Glutamatergic neuron (in vitro differentiated cells): ENCODE results near the gene SIRT5. TPM values are rescaled to one million over a fixed set of nuclear protein-coding genes. Genes with fewer than 3 reads are reported as not detected.

Experiments used
- DNase-seq: peaks from one replicate; pipeline ENCODE4 v3.0.0; 2022
- H3K27ac Mint-ChIP-seq: one replicate; pipeline ENCODE4 v1.8.0; 2020; ENCODE audit warnings: mild to moderate bottlenecking, mixed read lengths, inconsistent platforms; ENCODE audit not compliant: unreplicated experiment
- H3K27me3 Mint-ChIP-seq: one replicate; pipeline ENCODE4 v1.8.0; 2020; ENCODE audit warnings: mild to moderate bottlenecking, moderate library complexity, mixed read lengths, inconsistent platforms; ENCODE audit not compliant: unreplicated experiment
- H3K36me3 Mint-ChIP-seq: one replicate; pipeline ENCODE4 v1.8.0; 2020; ENCODE audit warnings: mild to moderate bottlenecking, mixed read lengths, inconsistent platforms; ENCODE audit not compliant: unreplicated experiment
- H3K4me1 Mint-ChIP-seq: one replicate; pipeline ENCODE4 v1.8.0; 2020; ENCODE audit warnings: mild to moderate bottlenecking, low read depth, mixed read lengths, inconsistent platforms; ENCODE audit not compliant: unreplicated experiment
- H3K4me3 Mint-ChIP-seq: one replicate; pipeline ENCODE4 v1.8.0; 2020; ENCODE audit warnings: mild to moderate bottlenecking, mixed read lengths, inconsistent platforms; ENCODE audit not compliant: unreplicated experiment
- H3K9me3 Mint-ChIP-seq: one replicate; pipeline ENCODE4 v1.8.0; 2020; ENCODE audit warnings: mild to moderate bottlenecking, moderate library complexity, mixed read lengths, inconsistent platforms; ENCODE audit not compliant: unreplicated experiment
- CTCF ChIP-seq: fragments of 200-600 bp; sonication (generic); IDR thresholded peaks from one replicate; pipeline ENCODE4 v1.5.0; 2021; ENCODE audit not compliant: partially characterized antibody, unreplicated experiment
- total RNA-seq: library from RNA; stranded (reverse); fragmentation: NEBNext Ultra II Directional; extraction: Animal tissue kit (Norgen Biotek cat#: 25700); gene quantifications from one replicate; pipeline ENCODE4 v1.2.1, GENCODE V29; 2021; ENCODE audit not compliant: unreplicated experiment

Gene SIRT5
- total RNA-seq, 1 donor from 2014 or later, result 4.9 TPM

DNA sequence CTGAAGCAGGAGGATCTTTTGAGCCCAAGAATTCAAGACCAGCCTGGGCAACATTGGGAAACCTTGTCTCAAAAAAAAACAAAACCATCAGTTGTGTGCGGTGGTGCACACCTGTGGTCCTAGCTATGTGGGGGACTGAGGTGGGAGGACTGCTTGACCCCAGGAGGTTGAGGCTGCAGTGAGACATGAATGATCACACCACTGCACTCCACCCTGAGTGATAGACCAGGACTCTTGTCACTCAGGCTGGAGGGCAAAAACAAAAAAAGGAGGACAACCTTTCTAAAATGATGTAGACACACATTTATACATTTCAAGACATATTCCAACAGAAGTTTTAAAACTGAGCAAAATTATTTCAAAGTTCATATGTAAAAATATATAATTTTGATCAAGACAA is 85.9 kb downstream of the SIRT5 start:
- Mint-ChIP-seq H3K27ac (no peak overlapping the region), H3K9me3 (no peaks in the 10 kb centered on the region), H3K4me1 (peaks cover 11% of the 10 kb centered on the region), H3K27me3 (no peaks in the 10 kb centered on the region), H3K36me3 (no peaks in the 10 kb centered on the region), H3K4me3 (no peak overlapping the region)
- DNase-seq, result no peak
- TF ChIP-seq CTCF, result no peak

GRCh38 chr6:13660893-13661292 is 86.5 kb downstream of the SIRT5 start:
- no peak for TF ChIP-seq CTCF
- Mint-ChIP-seq H3K27me3 (no peaks in the 10 kb centered on the region), H3K4me3 (no peak overlapping the region), H3K9me3 (no peaks in the 10 kb centered on the region), H3K27ac (no peak overlapping the region), H3K36me3 (no peaks in the 10 kb centered on the region), H3K4me1 (peaks cover 15% of the 10 kb centered on the region)
- no peak for DNase-seq

- no peaks in the 10 kb centered on the region for H3K36me3 Mint-ChIP-seq
- H3K27ac Mint-ChIP-seq, result no peak overlapping the region
- H3K4me1 Mint-ChIP-seq, result peaks cover 16% of the 10 kb centered on the region
- TF ChIP-seq CTCF, result no peak
- DNase-seq, result no peak
- no peaks in the 10 kb centered on the region for H3K27me3 Mint-ChIP-seq
- H3K9me3 Mint-ChIP-seq, result no peaks in the 10 kb centered on the region
- H3K4me3 Mint-ChIP-seq, result no peak overlapping the region
Measured at GRCh38 chr6:13661647-13662046, 87.2 kb downstream of the SIRT5 start.

GRCh38 chr6:13662651-13663334 is 88.4 kb downstream of the SIRT5 start:
- no peak overlapping the region for H3K4me3 Mint-ChIP-seq
- no peak for TF ChIP-seq CTCF
- no peaks in the 10 kb centered on the region for H3K27me3 Mint-ChIP-seq
- no peak overlapping the region for H3K27ac Mint-ChIP-seq
- no peaks in the 10 kb centered on the region for H3K36me3 Mint-ChIP-seq
- no peak for DNase-seq
- H3K4me1 Mint-ChIP-seq, result peaks cover 16% of the 10 kb centered on the region
- no peaks in the 10 kb centered on the region for H3K9me3 Mint-ChIP-seq

DNA sequence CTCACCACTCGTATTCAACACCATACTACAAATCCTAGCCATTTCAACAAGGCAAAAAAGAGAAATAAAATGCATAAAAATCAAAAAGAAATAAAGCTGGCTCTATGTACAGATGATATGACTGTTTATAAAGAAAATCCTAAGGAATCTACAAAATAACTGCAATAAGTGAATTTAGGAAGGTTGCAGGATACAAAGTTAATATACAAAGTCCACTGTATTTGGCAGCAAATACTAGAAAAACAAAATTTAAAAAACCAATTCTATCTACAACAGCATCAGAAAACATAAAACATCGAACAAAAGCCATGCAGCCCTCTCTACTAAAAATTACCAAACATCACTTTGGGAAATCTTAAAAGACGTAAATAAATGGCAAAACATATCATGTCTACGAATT is 89.6 kb downstream of the SIRT5 start:
- H3K9me3 Mint-ChIP-seq, result no peaks in the 10 kb centered on the region
- no peak overlapping the region for H3K27ac Mint-ChIP-seq
- no peaks in the 10 kb centered on the region for H3K27me3 Mint-ChIP-seq
- H3K4me3 Mint-ChIP-seq, result no peak overlapping the region
- TF ChIP-seq CTCF, result no peak
- no peaks in the 10 kb centered on the region for H3K36me3 Mint-ChIP-seq
- peaks cover 15% of the 10 kb centered on the region for H3K4me1 Mint-ChIP-seq
- no peak for DNase-seq

Other genes starting within 250 kb of the SIRT5 start
- gene TBC1D7, start 246.1 kb upstream of the SIRT5 start, total RNA-seq, result 39.9 TPM
- 4.1 TPM for gene GFOD1, start 87.0 kb upstream of the SIRT5 start, total RNA-seq
- 28.0 TPM for gene NOL7, start 40.7 kb downstream of the SIRT5 start, total RNA-seq
- 50.2 TPM for gene RANBP9, start 137.2 kb downstream of the SIRT5 start, total RNA-seq
- gene MCUR1, start 240.0 kb downstream of the SIRT5 start, total RNA-seq, result 14.1 TPM